IMR-90 (cell line): ENCODE results near the gene SAAL1.

Experiments
- POLR2A ChIP-seq: IDR thresholded peaks from 2 replicates; pipeline ENCODE4 v1.6.1; 2012; ENCODE audit warnings: mild to moderate bottlenecking, low read depth, low read length
- TF ChIP-seq, protein P1 (sequence below): fragments of 150-350 bp; IDR thresholded peaks from 2 replicates; pipeline ENCODE4 v1.6.1; 2017; ENCODE audit warnings: mild to moderate bottlenecking, antibody characterized with exemption, low read length, low read depth

GRCh38 chr11:18088966-18089365 is 16.9 kb downstream of the SAAL1 start:
- TF ChIP-seq, protein P1, sequence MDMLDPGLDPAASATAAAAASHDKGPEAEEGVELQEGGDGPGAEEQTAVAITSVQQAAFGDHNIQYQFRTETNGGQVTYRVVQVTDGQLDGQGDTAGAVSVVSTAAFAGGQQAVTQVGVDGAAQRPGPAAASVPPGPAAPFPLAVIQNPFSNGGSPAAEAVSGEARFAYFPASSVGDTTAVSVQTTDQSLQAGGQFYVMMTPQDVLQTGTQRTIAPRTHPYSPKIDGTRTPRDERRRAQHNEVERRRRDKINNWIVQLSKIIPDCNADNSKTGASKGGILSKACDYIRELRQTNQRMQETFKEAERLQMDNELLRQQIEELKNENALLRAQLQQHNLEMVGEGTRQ = no peak
- TF ChIP-seq POLR2A = no peak
